ENCODE measurements around the gene KDM4C.

The KDM4C gene

GRCh38 chr9:7163932-7164331 is 406.2 kb downstream of the KDM4C start:
- Histone ChIP-seq H3K4me1 (ENCODE audit: insufficient read depth, low read length) (no peaks in the 10 kb centered on the region), H3K36me3 (ENCODE audit: insufficient read depth, low read length) (no peaks in the 10 kb centered on the region), H2AFZ (ENCODE audit: low read depth, low read length) (no peak overlapping the region), H3K4me3 (ENCODE audit: low read length) (no peak overlapping the region), H3K9me3 (ENCODE audit: low read length) (no peaks in the 10 kb centered on the region), H3K27me3 (ENCODE audit: insufficient read depth, low read length) (no peaks in the 10 kb centered on the region)

- Histone ChIP-seq H3K27me3 (ENCODE audit: insufficient read depth, low read length) (no peaks in the 10 kb centered on the region), H3K4me1 (ENCODE audit: insufficient read depth, low read length) (no peaks in the 10 kb centered on the region), H3K36me3 (ENCODE audit: insufficient read depth, low read length) (no peaks in the 10 kb centered on the region), H3K4me3 (ENCODE audit: low read length) (no peak overlapping the region), H2AFZ (ENCODE audit: low read depth, low read length) (no peak overlapping the region), H3K9me3 (ENCODE audit: low read length) (no peaks in the 10 kb centered on the region)
Measured at GRCh38 chr9:7164440-7165330, 406.9 kb downstream of the KDM4C start.

GRCh38 chr9:7165331-7165975 is 407.7 kb downstream of the KDM4C start:
- H3K4me3 ChIP-seq (ENCODE audit: low read length): no peak overlapping the region
- no peak overlapping the region for H2AFZ ChIP-seq (ENCODE audit: low read depth, low read length)
- no peaks in the 10 kb centered on the region for H3K27me3 ChIP-seq (ENCODE audit: insufficient read depth, low read length)
- no peaks in the 10 kb centered on the region for H3K36me3 ChIP-seq (ENCODE audit: insufficient read depth, low read length)
- no peaks in the 10 kb centered on the region for H3K9me3 ChIP-seq (ENCODE audit: low read length)
- no peaks in the 10 kb centered on the region for H3K4me1 ChIP-seq (ENCODE audit: insufficient read depth, low read length)

- no peak overlapping the region for H3K4me3 ChIP-seq (ENCODE audit: low read length)
- H3K9me3 ChIP-seq (ENCODE audit: low read length): no peaks in the 10 kb centered on the region
- no peaks in the 10 kb centered on the region for H3K4me1 ChIP-seq (ENCODE audit: insufficient read depth, low read length)
- no peaks in the 10 kb centered on the region for H3K27me3 ChIP-seq (ENCODE audit: insufficient read depth, low read length)
- H2AFZ ChIP-seq (ENCODE audit: low read depth, low read length): no peak overlapping the region
- H3K36me3 ChIP-seq (ENCODE audit: insufficient read depth, low read length): no peaks in the 10 kb centered on the region
Measured at GRCh38 chr9:7166074-7166473, 408.3 kb downstream of the KDM4C start.

- peaks cover 13% of the 10 kb centered on the region for H3K4me1 ChIP-seq (ENCODE audit: insufficient read depth, low read length)
- H3K36me3 ChIP-seq (ENCODE audit: insufficient read depth, low read length): no peaks in the 10 kb centered on the region
- no peak overlapping the region for H3K4me3 ChIP-seq (ENCODE audit: low read length)
- H2AFZ ChIP-seq (ENCODE audit: low read depth, low read length): no peak overlapping the region
- H3K9me3 ChIP-seq (ENCODE audit: low read length): no peaks in the 10 kb centered on the region
- H3K27me3 ChIP-seq (ENCODE audit: insufficient read depth, low read length): no peaks in the 10 kb centered on the region
Measured at GRCh38 chr9:7169717-7170389, 412.1 kb downstream of the KDM4C start.

GRCh38 chr9:7171396-7172153 is 413.8 kb downstream of the KDM4C start:
- no peaks in the 10 kb centered on the region for H3K9me3 ChIP-seq (ENCODE audit: low read length)
- H3K4me3 ChIP-seq (ENCODE audit: low read length): no peak overlapping the region
- peaks cover 13% of the 10 kb centered on the region for H3K4me1 ChIP-seq (ENCODE audit: insufficient read depth, low read length)
- H3K27me3 ChIP-seq (ENCODE audit: insufficient read depth, low read length): no peaks in the 10 kb centered on the region
- no peak overlapping the region for H2AFZ ChIP-seq (ENCODE audit: low read depth, low read length)
- H3K36me3 ChIP-seq (ENCODE audit: insufficient read depth, low read length): no peaks in the 10 kb centered on the region

GRCh38 chr9:7172154-7173115 is 414.7 kb downstream of the KDM4C start:
- H3K4me3 ChIP-seq (ENCODE audit: low read length): no peak overlapping the region
- no peaks in the 10 kb centered on the region for H3K36me3 ChIP-seq (ENCODE audit: insufficient read depth, low read length)
- H3K27me3 ChIP-seq (ENCODE audit: insufficient read depth, low read length): no peaks in the 10 kb centered on the region
- no peaks in the 10 kb centered on the region for H3K9me3 ChIP-seq (ENCODE audit: low read length)
- peaks cover 13% of the 10 kb centered on the region for H3K4me1 ChIP-seq (ENCODE audit: insufficient read depth, low read length)
- no peak overlapping the region for H2AFZ ChIP-seq (ENCODE audit: low read depth, low read length)

GRCh38 chr9:7173139-7173538 is 415.4 kb downstream of the KDM4C start:
- Histone ChIP-seq H3K4me1 (ENCODE audit: insufficient read depth, low read length) (peaks cover 13% of the 10 kb centered on the region), H3K4me3 (ENCODE audit: low read length) (no peak overlapping the region), H3K36me3 (ENCODE audit: insufficient read depth, low read length) (no peaks in the 10 kb centered on the region), H3K27me3 (ENCODE audit: insufficient read depth, low read length) (no peaks in the 10 kb centered on the region), H3K9me3 (ENCODE audit: low read length) (no peaks in the 10 kb centered on the region), H2AFZ (ENCODE audit: low read depth, low read length) (no peak overlapping the region)

- H3K27me3 ChIP-seq (ENCODE audit: insufficient read depth, low read length): no peaks in the 10 kb centered on the region
- H3K9me3 ChIP-seq (ENCODE audit: low read length): no peaks in the 10 kb centered on the region
- no peak overlapping the region for H2AFZ ChIP-seq (ENCODE audit: low read depth, low read length)
- no peaks in the 10 kb centered on the region for H3K36me3 ChIP-seq (ENCODE audit: insufficient read depth, low read length)
- no peak overlapping the region for H3K4me3 ChIP-seq (ENCODE audit: low read length)
- H3K4me1 ChIP-seq (ENCODE audit: insufficient read depth, low read length): peaks cover 13% of the 10 kb centered on the region
Measured at GRCh38 chr9:7174301-7174700, 416.5 kb downstream of the KDM4C start.

- peaks cover 13% of the 10 kb centered on the region for H3K4me1 ChIP-seq (ENCODE audit: insufficient read depth, low read length)
- no peaks in the 10 kb centered on the region for H3K9me3 ChIP-seq (ENCODE audit: low read length)
- no peaks in the 10 kb centered on the region for H3K36me3 ChIP-seq (ENCODE audit: insufficient read depth, low read length)
- H3K4me3 ChIP-seq (ENCODE audit: low read length): no peak overlapping the region
- no peak overlapping the region for H2AFZ ChIP-seq (ENCODE audit: low read depth, low read length)
- no peaks in the 10 kb centered on the region for H3K27me3 ChIP-seq (ENCODE audit: insufficient read depth, low read length)
Measured at GRCh38 chr9:7174884-7175283, 417.1 kb downstream of the KDM4C start.

GRCh38 chr9:7176561-7176960 is 418.8 kb downstream of the KDM4C start:
- Histone ChIP-seq H3K9me3 (ENCODE audit: low read length) (no peaks in the 10 kb centered on the region), H2AFZ (ENCODE audit: low read depth, low read length) (no peak overlapping the region), H3K27me3 (ENCODE audit: insufficient read depth, low read length) (no peaks in the 10 kb centered on the region), H3K4me3 (ENCODE audit: low read length) (no peak overlapping the region), H3K36me3 (ENCODE audit: insufficient read depth, low read length) (no peaks in the 10 kb centered on the region), H3K4me1 (ENCODE audit: insufficient read depth, low read length) (peaks cover 13% of the 10 kb centered on the region)

GRCh38 chr9:7177383-7177782 is 419.6 kb downstream of the KDM4C start:
- H3K4me1 ChIP-seq (ENCODE audit: insufficient read depth, low read length): peaks cover 6% of the 10 kb centered on the region
- H3K36me3 ChIP-seq (ENCODE audit: insufficient read depth, low read length): no peaks in the 10 kb centered on the region
- no peaks in the 10 kb centered on the region for H3K9me3 ChIP-seq (ENCODE audit: low read length)
- no peak overlapping the region for H3K4me3 ChIP-seq (ENCODE audit: low read length)
- no peak overlapping the region for H2AFZ ChIP-seq (ENCODE audit: low read depth, low read length)
- H3K27me3 ChIP-seq (ENCODE audit: insufficient read depth, low read length): no peaks in the 10 kb centered on the region

All from neuron (in vitro differentiated cells).